GM10847 (cell line): ENCODE data around the gene TMEM131L.

ENCODE experiments used
- POLR2A ChIP-seq: IDR thresholded peaks from 2 replicates; pipeline ENCODE4 v1.6.1; 2011; ENCODE audit not compliant: insufficient read length; ENCODE audit errors: extremely low read depth

The TMEM131L gene

GRCh38 chr4:153485860-153486259 is 19.7 kb downstream of the TMEM131L start:
- TF ChIP-seq POLR2A, result no peak

GRCh38 chr4:153486281-153487151 is 20.4 kb downstream of the TMEM131L start:
- no peak for TF ChIP-seq POLR2A

- peak; percentile 26 for TF ChIP-seq POLR2A
These were observed 22.1 kb downstream of the TMEM131L start for GRCh38 chr4:153488006-153488891.

- no peak for TF ChIP-seq POLR2A
These were observed 23.8 kb downstream of the TMEM131L start for GRCh38 chr4:153489856-153490558.

DNA sequence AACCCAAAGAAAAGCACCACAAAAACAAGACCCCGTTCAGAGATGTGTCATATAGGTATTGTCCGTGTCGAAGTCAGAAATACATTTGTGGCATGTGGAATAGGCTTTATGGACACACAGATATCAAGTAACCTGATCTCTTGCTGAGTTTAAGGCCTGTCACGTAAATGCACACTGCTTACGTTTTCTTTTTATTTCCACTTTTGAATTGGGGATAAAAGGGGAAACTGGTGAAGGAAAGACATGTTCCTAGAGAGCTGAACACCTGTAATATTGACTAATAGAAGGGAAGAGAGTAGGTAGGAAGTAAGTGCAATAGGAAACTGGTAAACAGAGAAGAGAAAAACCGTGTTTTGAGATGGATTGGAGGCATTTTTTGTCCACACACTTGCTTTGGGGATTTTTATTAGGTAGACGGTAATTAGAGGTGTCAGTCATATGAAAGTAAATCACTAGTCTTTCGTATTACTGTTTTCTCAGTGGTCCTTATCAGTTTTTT is 24.9 kb downstream of the TMEM131L start:
- no peak for TF ChIP-seq POLR2A

DNA sequence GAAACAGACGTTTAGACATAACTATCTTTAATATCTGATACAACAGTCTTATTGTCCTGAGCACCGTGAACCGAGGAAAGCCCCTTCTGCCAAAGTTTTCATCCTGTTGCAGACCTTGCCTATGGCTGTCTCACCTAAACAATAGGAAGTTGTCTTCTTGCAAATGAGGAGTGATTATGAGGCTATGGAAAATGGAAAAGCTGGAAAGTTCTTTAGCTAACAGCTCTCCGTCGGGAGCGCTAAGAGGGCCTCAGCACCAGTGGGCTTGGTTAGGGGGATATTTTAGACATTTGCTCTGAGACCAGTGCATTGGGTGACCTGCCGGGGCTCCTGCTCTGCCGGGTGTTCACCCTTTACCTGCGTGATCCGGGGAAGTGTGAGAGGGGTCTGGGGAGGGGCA is 28.4 kb downstream of the TMEM131L start:
- TF ChIP-seq POLR2A, result no peak

- TF ChIP-seq POLR2A, result no peak
These were observed 29.5 kb downstream of the TMEM131L start for GRCh38 chr4:153495480-153496193.

- no peak for TF ChIP-seq POLR2A
These were observed 31.0 kb downstream of the TMEM131L start for GRCh38 chr4:153497091-153497531.

- no peak for TF ChIP-seq POLR2A
These were observed 32.1 kb downstream of the TMEM131L start for GRCh38 chr4:153497988-153498967.

- TF ChIP-seq POLR2A, result no peak
These were observed 32.8 kb downstream of the TMEM131L start for GRCh38 chr4:153499005-153499404.

- TF ChIP-seq POLR2A, result no peak
These were observed 35.4 kb downstream of the TMEM131L start for GRCh38 chr4:153501578-153501977.

- TF ChIP-seq POLR2A, result no peak
These were observed 36.4 kb downstream of the TMEM131L start for GRCh38 chr4:153502584-153502983.

GRCh38 chr4:153506341-153507309 is 40.5 kb downstream of the TMEM131L start:
- TF ChIP-seq POLR2A, result no peak
